NCI-H1694 (cell line): ENCODE data around the gene COG5.
A peak's percentile ranks its signal among the peaks of the same experiment; 100 is the strongest.

ENCODE experiments used
- DNase-seq: peaks from one replicate; lab custom pipeline; 2025; lab: John Stamatoyannopoulos, UW

Gene COG5

GRCh38 chr7:107463139-107464078 is 100.3 kb downstream of the COG5 start:
- DNase-seq = peak; percentile 59

DNA sequence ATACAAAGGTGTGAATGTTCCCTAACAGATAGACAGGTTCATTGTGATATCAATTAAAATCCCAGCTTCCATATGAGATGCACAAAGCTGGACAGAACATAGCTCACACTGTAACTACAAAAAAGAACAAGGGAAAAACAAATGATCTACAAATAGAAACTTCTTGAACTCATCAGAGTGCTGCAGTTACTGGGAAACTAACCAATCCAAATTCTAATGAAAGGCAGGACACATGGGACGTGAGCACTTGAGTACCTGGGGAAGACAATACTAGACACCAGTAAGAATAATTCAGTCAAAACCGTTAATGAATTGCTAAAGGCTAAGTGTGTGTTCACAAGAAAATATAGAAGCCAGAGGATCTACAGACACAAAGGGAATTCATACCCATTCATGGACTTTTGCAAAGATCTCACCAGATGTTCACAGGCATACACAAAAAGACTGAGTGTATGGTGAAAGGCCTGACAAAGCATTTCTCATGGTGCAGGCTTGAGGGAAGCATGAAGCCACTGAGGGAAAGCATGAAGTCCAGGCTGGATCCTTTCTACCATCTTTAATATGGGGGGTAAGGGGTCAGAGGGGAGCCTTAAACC is 101.7 kb downstream of the COG5 start:
- no peak for DNase-seq

DNA sequence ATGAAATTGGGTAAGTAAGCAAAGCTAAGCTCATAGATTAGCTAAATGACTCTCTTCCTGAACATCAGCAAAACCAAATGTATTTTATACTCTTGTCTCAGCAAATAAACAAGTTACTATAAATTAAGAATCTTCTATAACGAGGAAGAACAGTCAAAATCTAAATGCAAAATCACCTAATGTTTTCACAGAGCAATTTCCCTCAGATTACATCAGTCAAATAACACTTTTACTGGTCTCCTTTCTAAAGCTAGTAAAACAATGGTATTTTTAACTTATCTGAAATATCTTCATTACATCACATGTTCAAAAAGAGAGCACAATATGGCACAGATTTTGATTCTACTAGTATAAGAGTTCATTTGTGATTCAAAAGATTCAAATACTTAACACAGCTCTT is 110.3 kb downstream of the COG5 start:
- DNase-seq = no peak

DNA sequence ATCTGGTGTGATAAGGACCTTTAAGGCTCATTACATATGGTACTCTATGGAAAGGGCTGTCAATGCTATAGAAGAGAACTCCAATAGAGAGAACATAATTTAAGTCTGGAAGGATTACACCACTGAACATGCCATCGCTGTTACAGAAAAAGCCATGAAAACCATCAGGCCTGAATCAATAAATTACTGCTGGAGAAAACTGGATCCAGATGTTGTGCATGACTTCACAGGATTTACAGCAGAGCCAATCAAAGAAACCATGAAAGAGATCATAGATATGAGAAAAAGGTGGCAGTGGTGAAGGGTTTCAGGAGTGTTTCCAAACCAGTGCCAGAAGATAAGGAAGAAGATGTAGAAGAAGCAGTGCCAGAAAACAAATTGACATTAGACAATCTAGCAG is 112.8 kb downstream of the COG5 start:
- no peak for DNase-seq

GRCh38 chr7:107446988-107447387 is 116.7 kb downstream of the COG5 start:
- no peak for DNase-seq

- DNase-seq = no peak
These were observed 117.2 kb downstream of the COG5 start for GRCh38 chr7:107446531-107446930.

- no peak for DNase-seq
These were observed 121.0 kb downstream of the COG5 start for GRCh38 chr7:107442678-107443077.

DNA sequence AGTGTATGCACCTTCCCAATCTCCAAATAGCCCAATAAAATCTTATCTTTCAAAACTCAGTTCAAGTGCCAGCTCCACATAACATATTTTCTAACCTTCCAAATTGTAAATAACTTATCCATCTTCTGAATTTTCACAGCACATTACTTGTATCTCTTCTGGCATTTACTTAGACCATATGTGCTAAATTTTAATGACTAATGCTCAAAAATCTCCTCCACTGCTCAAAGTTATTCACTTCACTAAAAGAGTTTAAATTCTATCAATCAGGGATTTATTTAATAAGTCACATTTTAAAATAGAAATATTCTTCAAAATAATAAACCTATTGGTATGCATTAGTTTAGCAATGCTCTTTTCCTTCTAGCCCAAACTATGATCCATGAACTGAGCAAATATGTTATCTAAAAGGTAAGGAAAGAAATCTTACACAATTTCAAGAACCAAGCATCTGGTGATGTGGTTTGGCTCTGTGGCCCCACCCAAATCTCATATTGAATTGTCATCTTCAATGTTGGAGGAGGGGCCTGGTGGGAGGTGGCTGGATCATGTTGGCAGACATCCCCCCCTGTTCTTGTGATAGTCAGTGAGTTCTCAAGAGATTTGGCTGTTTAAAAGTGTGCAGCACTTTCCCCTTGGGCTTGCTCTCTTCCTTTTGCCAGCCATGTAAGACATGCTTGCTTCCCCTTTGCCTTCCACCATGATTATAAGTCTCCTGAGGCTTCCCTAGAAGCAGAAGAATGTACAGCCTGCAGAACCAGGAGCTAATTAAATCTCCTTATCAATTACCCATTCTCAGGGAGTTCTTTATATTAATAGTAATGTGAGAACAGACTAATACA is 121.9 kb downstream of the COG5 start:
- DNase-seq = no peak

GRCh38 chr7:107439025-107439424 is 124.7 kb downstream of the COG5 start:
- no peak for DNase-seq

DNA sequence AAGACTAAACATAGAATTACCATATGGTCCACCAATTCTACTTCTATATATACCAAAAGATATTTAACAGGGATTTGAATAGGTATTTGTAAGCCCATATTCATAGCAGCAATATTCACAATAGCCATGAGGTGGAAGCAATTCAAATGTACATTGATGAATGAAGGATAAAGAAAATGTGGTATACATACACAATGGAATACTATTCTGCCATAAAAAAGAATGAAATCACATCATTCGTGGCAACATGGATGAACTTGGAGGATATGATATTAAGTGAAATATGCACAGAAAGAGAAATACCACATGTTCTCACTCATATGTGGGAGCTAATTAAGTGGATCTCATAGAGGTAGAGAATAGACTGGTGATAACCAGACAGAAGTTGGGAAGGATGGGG is 128.0 kb downstream of the COG5 start:
- no peak for DNase-seq

DNA sequence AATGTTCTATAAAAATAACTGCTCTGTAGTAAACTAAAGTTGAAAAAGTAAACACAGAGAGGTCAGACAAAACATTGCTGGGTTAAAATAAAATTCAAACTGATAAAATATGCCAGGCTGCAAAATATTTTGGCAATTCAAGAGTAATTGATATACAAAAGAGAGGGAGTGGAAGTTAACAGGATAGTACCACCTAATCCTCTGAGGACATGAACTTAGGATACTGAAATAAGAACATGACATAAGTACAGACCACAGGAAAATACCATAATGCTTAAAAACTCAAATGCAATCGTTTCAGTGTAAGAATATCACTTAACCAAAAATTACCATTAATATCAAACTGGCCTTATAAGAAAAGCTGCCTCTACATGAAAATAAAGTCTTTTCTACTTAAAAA is 131.5 kb downstream of the COG5 start:
- no peak for DNase-seq

- no peak for DNase-seq
These were observed 133.7 kb downstream of the COG5 start for GRCh38 chr7:107430057-107430456.

DNA sequence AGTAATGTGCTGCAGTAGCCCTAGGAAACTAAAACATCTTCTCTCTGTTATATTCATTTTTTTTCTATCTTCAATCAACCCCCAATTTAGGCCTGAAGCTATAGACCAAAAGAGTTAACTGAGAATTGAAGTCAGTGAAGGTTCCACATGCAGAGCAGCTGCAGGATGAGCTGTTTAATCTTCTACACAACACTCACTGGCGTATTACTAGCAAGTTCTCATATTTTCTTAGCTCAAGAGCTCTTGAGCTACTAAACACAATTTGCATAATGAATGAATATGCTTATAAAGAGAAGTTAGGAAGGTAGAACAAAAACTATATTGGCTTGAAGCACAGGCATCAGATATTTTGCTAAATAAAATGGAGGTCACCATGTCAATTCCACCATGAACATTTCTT is 135.1 kb downstream of the COG5 start:
- DNase-seq = no peak

DNA sequence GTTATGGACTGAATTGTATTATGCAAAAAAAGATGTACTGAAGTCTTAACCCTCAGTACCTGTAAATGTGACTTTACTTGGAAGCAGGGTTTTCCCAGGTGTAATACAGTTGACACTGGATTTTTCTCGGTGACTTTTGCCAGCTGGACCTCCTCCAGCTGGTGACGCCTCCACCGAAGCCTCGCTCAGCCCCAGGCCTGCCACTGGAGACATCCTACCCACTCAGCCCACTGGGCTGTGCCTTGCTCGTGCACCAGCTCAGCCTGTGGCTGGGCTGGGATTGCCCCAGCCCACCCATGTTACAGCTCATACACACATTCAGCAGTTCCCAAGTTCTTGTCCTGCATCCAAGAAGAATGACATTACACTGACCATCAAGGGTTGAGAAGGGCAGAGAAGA is 136.3 kb downstream of the COG5 start:
- no peak for DNase-seq

DNA sequence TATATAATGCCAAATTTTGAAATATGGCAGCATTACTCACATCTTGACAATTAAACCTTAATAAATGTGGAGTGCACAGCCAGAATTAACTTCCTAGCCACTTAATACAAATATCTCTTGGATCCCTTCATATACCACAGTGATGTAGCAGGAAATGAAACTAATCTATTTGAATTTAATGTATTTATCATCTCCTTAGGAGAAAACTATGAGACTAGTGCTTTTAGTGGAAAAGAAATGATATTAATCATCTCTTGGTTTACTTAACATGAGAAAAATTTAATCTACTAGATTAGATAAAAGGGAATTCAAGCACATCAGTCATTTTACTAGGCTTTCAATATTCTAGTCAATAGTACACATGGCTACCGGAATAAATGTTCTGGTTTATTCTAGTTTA is 149.5 kb downstream of the COG5 start:
- DNase-seq = no peak

DNA sequence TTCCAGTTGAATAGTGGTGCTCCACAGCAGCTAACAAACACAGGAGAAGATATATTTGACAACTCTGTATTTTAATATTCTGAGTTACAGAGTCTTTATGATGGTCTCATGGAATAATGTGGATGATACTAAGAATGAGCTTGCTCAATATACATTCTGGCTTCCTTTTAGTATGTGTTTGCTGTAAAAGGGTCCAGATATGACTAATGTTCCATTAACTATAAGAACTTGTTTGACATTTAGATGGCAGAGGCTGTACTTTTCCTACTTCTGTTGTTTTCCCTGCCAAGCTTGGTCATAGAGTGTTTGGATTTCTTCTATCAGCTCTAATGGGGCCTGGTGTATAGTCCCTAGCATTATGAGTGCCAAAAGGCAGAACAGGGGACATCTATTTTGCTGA is 155.4 kb downstream of the COG5 start:
- DNase-seq = no peak

- DNase-seq = no peak
These were observed 158.2 kb downstream of the COG5 start for GRCh38 chr7:107405559-107405958.

GRCh38 chr7:107404740-107405537 is 158.8 kb downstream of the COG5 start:
- no peak for DNase-seq

- no peak for DNase-seq
These were observed 165.6 kb downstream of the COG5 start for GRCh38 chr7:107398161-107398560.

GRCh38 chr7:107396990-107397389 is 166.7 kb downstream of the COG5 start:
- DNase-seq = no peak

DNA sequence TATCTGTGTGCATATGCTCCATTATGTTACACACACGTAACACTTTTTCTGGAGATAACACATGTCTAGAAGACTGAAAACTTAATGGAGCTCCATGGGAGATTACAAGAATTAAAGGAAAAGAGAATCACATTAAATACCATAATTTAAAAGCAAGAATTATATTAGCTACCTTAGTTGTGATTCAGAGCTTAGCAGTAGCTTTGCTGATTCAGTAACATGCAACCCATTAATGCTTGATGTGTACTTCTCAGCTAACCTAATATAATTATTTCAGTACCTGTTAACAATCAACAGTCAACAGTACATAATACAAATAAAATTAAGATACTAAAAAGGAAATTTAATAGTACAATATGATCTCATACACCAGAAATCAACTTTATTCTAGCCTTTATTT is 167.6 kb downstream of the COG5 start:
- DNase-seq = no peak

- DNase-seq = no peak
These were observed 168.9 kb downstream of the COG5 start for GRCh38 chr7:107394831-107395230.
